ENCODE measurements around the gene KCNB1.

DNA sequence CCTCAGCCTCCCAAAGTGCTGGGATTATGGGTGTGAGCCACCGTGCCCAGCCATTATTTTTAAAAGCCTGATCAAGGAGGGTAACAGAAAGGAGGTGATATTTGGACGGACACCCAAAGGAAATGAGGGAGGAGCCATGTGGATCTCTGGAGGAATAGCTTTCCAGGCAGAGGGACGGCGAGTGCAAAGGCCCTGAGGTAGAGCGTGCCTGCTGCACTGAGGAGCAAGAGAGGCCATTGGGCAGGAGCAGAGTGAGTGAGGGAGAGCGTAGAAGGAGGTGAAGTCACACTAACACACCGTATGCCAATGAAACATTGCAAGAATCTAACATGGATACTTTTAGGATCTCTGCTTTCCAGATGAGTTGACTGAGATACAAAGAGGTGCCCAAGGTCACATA is 145.7 kb downstream of the KCNB1 start:
- TF ChIP-seq, protein P1, sequence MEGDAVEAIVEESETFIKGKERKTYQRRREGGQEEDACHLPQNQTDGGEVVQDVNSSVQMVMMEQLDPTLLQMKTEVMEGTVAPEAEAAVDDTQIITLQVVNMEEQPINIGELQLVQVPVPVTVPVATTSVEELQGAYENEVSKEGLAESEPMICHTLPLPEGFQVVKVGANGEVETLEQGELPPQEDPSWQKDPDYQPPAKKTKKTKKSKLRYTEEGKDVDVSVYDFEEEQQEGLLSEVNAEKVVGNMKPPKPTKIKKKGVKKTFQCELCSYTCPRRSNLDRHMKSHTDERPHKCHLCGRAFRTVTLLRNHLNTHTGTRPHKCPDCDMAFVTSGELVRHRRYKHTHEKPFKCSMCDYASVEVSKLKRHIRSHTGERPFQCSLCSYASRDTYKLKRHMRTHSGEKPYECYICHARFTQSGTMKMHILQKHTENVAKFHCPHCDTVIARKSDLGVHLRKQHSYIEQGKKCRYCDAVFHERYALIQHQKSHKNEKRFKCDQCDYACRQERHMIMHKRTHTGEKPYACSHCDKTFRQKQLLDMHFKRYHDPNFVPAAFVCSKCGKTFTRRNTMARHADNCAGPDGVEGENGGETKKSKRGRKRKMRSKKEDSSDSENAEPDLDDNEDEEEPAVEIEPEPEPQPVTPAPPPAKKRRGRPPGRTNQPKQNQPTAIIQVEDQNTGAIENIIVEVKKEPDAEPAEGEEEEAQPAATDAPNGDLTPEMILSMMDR (IDR thresholded peaks at IDR 0.05; ENCODE audit: low read depth, low read length) = no peak
- no peak for TF ChIP-seq MYC (IDR thresholded peaks at IDR 0.05; ENCODE audit: low read depth, low read length)
- TF ChIP-seq, protein P2, sequence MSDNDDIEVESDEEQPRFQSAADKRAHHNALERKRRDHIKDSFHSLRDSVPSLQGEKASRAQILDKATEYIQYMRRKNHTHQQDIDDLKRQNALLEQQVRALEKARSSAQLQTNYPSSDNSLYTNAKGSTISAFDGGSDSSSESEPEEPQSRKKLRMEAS (IDR thresholded peaks at IDR 0.05; ENCODE audit: low read depth, low read length) = no peak
- no peak for TF ChIP-seq POLR2A (IDR thresholded peaks at IDR 0.05; ENCODE audit: extremely low read depth, insufficient read length)

Data from NB4 (cell line).